ENCODE measurements around the gene DDAH1. TPM values are rescaled to one million over a fixed set of nuclear protein-coding genes. Genes with fewer than 3 reads are reported as not detected.

The DDAH1 gene
- total and polyA plus RNA-seq, 2 donors (not counting 3 experiments of a cell fraction or from before 2014, with no cell fraction given), result 44.0 to 75.2 TPM

DNA sequence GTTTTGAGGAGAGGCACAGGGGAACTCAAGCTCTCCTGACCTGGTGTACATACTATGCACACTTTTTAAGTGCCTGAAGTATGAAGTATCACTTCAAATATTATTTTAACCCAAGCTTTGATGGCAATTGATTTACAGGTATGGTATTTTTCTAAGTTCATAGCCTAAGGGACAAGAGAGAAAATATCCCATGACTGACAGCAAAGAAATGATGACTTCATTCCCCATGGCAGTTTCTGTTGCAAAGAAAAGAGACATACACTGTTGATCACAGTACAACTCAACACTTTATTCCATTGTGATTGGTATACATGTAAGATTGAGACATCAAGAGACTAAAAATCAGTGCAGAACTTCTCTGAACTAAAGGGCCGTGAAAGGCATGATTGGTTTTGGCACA, 146.7 kb downstream of the DDAH1 start:
- dilution Hi-C loops (cut with MboI; ENCODE audit: extremely low pct_ligation_motif_present, low sequenced_read_pairs) (loop anchor here (25.0 kb wide), 1 partner anchor 369 kb away; no protein-coding TSS in a partner anchor), intact Hi-C loops (cut with micrococcal nuclease) (no loop called here)
- Histone ChIP-seq H3K4me3 (replicated peaks in 1 of 3; ENCODE audit: insufficient read depth in 1 of 3, low read depth in 1 of 3, low read length in 3 of 3) (no peak overlapping the region), H3K9me3 (replicated peaks; ENCODE audit: control insufficient read depth, insufficient read depth, low read length) (no peaks in the 10 kb centered on the region), H3K4me2 (ENCODE audit: insufficient read depth, low read length) (no peak overlapping the region), H3K4me1 (ENCODE audit: control insufficient read depth, extremely low read depth, insufficient read depth, low read length) (peaks cover 93% of the 10 kb centered on the region), H3K27ac (ENCODE audit: insufficient read depth, low read depth, low read length) (no peak overlapping the region), H3K79me2 (ENCODE audit: control insufficient read depth, insufficient read depth, low read length) (peaks cover 18% of the 10 kb centered on the region), H3K9ac (replicated peaks; ENCODE audit: extremely low read depth, insufficient read depth, low read length) (no peak overlapping the region), H4K20me1 (replicated peaks; ENCODE audit: control insufficient read depth, extremely low read depth, insufficient read depth, low read length) (no peaks in the 10 kb centered on the region), H3K36me3 (ENCODE audit: control insufficient read depth in 2 of 2, extremely low read depth in 1 of 2, insufficient read depth in 2 of 2, low read length in 2 of 2) (no peaks in the 10 kb centered on the region), H2AFZ (ENCODE audit: low read depth, low read length) (no peak overlapping the region), H3K27me3 (ENCODE audit: control insufficient read depth in 2 of 2, insufficient read depth in 2 of 2, low read length in 2 of 2) (no peaks in the 10 kb centered on the region), H3K9me1 (replicated peaks; ENCODE audit: control insufficient read depth, extremely low read depth, insufficient read depth, low read length) (no peaks in the 10 kb centered on the region)
- ChIA-PET CTCF (no interaction called here), POLR2A (no interaction called here)
- no peak for FAIRE-seq
- no peak for DNase-seq (ENCODE audit: low read depth, low spot score)
- BruUV-seq (replicated peaks), result no TSS peak
- TF ChIP-seq POLR2A (IDR thresholded peaks at IDR 0.05; ENCODE audit: low read depth, low read length) (no peak), POLR2AphosphoS5 (IDR thresholded peaks at IDR 0.05; ENCODE audit: insufficient read depth, low read depth, low read length) (no peak), GATA2 (IDR thresholded peaks at IDR 0.05; ENCODE audit: insufficient read depth, insufficient read length, low read depth, low read length) (no peak), FOS (IDR thresholded peaks at IDR 0.05; ENCODE audit: borderline replicate concordance, insufficient read depth, low read length) (no peak), JUN (IDR thresholded peaks at IDR 0.05; ENCODE audit: borderline replicate concordance, insufficient read depth, insufficient read length, low read depth) (no peak), EZH2 (IDR thresholded peaks at IDR 0.05; ENCODE audit: borderline replicate concordance, low read depth, low read length, severe bottlenecking) (no peak), MYC (IDR thresholded peaks at IDR 0.05; ENCODE audit: low read depth, low read length) (no peak)
- TF ChIP-seq, protein P1, sequence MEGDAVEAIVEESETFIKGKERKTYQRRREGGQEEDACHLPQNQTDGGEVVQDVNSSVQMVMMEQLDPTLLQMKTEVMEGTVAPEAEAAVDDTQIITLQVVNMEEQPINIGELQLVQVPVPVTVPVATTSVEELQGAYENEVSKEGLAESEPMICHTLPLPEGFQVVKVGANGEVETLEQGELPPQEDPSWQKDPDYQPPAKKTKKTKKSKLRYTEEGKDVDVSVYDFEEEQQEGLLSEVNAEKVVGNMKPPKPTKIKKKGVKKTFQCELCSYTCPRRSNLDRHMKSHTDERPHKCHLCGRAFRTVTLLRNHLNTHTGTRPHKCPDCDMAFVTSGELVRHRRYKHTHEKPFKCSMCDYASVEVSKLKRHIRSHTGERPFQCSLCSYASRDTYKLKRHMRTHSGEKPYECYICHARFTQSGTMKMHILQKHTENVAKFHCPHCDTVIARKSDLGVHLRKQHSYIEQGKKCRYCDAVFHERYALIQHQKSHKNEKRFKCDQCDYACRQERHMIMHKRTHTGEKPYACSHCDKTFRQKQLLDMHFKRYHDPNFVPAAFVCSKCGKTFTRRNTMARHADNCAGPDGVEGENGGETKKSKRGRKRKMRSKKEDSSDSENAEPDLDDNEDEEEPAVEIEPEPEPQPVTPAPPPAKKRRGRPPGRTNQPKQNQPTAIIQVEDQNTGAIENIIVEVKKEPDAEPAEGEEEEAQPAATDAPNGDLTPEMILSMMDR (IDR thresholded peaks at IDR 0.05; ENCODE audit: extremely low read depth in 1 of 2, insufficient read depth in 1 of 2, low read depth in 1 of 2, low read length in 2 of 2), result no peak
- TF ChIP-seq, protein P2, sequence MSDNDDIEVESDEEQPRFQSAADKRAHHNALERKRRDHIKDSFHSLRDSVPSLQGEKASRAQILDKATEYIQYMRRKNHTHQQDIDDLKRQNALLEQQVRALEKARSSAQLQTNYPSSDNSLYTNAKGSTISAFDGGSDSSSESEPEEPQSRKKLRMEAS (IDR thresholded peaks at IDR 0.05; ENCODE audit: insufficient read depth, insufficient read length), result no peak
